Stimulated activated CD4-positive, alpha-beta T cell treated with anti-CD3 and anti-CD28 coated beads, Interleukin-4, amount 100 ng/mL, for 4 hours (primary cell): Measurements from ENCODE around the gene SLC9A9.
"Not testable (repeated sequence)": the region's sequence is repeated elsewhere in the genome, so short reads cannot be mapped to it uniquely, and the experiment has no call there.

Experiments
- DNase-seq, 2 experiments: peaks; one replicate each; pipeline ENCODE4 v3.0.0-alpha.2; 2020

The SLC9A9 gene

DNA sequence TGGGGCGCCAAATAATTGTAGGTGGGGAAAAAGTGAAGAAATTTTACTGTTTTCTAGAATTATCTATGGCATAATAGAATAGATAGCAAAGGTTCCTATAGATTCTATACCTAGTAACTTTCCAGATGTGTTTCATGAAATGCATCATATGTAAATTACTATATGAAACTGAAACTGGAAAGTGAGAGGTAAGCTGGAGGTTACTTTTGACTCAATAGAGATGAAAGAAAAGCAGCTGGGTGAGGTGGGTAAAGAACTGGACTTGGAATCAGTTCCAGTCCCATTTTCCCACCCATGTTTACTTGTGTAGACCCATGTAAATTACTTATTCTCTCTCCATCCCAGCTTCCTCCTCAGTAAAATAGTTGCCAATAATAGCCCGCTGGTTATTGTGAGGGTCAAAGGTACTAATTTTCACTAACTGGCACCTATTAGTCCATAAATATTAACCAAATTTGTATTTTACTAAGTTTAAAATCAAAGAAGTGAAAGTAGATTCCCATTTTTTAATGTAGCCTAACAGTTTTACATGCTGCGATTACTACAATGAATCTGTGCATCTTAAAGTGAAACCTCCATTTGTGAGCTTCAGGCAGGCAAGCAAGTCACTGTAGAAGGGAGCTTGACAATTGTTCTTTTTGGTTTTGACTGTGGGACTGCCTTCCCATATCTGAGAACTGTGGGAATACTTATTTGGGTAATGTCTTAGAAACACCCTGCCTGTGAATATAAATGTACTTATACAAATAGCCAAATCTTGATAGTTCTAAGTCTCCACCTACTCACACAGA lies 312.1 kb downstream of the SLC9A9 start:
- DNase-seq = no peak

DNA sequence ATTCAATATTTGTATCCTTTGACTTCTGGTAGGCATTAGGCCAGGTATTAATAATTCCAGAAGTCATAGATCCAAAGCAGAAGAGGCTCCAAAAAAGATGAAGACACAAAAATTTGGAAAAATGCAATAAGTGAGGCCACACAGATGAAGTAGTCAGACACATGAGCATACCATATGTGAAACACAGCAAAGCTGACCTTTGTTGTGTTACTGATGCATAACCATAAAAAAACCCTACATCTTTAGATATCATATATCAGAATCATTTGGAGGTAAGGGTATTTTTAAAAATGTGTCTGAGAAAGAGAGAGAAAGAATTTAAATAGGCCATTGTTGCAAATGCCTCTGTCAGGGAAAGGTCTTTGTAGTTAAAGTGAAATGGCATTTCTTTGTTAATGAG lies 314.9 kb downstream of the SLC9A9 start:
- no peak for DNase-seq

DNA sequence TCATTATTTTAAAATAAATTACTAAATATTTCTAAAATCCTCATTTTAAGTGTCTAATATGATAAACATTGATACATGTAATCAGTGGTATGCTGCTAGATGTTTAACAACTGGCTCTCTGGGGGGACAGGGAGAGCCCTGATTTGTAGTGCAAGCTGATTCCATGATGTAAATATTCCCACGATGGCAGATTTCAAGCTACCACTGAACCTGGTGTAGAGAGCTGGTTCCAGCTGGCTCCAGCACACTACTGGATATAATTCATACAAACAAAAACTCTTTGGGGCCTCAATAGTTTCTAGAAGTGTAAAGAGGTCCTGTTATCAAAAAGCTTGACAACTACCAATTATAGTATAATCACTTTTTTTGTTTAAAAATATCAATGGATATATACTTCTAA lies 316.2 kb downstream of the SLC9A9 start:
- no peak for DNase-seq

DNA sequence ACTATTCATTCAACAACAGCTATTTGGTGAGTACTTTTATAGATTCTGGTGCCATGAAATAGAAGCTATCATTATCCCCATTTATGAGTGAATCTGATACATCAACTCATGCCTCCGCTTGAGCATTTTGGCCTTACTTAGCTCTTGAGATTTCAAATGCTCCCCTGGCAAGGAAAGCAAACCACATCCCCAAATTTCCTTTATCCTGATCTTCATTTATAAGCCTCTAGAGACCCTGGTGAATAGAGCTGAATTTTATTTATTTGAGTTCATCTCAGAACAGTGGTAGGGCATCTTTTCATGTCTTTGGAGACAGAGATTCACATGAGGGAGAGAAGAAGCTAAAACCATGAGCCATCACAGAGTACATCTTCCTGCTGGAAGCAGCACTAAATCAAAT lies 317.2 kb downstream of the SLC9A9 start:
- DNase-seq = no peak

DNA sequence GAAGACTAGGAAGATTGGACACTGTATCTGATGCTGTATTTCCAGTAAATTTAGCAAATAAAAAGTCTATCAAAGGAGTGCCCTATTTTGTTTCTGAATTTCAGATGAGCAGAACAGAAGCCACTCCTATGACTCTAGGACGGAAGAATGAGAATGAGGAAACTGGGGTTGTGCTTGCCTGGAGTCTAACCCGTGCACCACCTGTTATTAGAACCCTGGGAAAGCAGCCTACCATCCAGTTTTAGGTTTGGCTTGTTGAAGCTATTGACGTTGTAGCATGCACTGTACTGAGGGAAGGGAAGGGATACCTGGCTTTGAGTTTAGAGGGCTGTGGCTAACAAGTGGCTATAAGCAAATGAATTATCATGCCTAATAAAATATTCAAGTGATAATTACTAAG lies 318.5 kb downstream of the SLC9A9 start:
- DNase-seq = no peak

DNA sequence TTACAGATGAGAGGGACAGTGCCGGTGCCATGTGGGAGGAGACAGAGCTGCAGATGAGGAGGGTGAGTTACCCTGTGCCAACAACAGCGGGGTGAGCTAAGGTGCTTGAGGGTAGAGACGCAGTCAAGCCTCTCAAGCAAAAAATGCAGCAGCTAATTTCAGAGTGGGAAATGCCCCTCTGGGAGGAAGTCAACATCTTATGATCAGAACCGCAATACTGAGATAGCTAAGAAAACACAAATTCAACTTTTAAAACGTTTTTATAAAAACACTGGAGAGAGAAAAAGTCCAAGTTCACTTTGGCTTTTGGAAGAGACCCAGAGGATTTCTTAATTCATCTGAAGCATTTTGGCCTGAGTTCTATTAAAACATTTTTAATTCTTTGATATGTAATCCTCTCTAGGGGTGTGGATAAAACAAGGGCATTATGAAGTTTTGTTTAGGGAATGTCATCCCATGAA lies 319.2 kb downstream of the SLC9A9 start:
- no peak for DNase-seq

DNA sequence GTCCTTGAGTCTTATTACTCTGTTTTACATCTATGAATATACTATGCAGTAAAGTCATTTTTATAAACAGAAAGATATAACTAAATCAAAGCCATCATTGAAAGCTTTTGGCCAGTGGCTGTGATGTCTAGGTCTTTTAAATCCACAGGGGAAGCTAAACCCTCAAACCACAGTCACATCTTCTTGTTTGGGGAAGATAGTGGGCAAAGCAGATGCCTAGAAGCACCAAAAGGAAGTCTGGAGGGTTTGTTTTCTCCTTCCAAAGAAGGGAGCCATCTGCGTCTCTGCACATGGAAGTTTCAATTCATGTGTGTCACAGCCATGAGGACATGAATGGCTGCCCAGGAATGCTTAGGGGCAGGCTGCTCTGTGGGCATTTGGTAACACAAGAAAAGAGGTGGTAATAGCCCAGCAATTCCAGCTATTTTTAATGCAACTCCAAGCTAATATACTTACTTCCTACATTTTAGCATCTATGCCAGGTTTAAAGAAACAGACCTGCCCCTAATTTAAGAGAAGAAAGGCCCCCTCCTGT lies 322.2 kb downstream of the SLC9A9 start:
- no peak for DNase-seq

DNA sequence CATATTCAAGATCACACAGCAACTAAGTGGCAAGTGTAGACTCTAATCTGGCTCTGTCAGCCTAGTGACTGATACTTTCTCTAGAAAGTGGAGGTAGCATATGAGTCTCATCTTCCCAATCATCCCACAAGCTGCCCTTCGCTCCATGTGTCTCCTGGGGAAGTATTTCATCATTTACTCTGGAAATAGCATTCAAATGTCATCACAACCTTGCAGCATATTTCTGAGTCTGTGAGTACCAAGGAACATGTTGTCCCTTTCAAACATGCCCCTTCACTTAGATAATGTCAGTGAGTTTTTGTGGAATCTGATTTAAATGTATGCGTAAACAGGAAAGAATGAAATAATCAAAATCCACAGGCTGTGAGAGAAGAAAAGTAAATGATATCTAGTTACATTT lies 322.9 kb downstream of the SLC9A9 start:
- no peak for DNase-seq

DNA sequence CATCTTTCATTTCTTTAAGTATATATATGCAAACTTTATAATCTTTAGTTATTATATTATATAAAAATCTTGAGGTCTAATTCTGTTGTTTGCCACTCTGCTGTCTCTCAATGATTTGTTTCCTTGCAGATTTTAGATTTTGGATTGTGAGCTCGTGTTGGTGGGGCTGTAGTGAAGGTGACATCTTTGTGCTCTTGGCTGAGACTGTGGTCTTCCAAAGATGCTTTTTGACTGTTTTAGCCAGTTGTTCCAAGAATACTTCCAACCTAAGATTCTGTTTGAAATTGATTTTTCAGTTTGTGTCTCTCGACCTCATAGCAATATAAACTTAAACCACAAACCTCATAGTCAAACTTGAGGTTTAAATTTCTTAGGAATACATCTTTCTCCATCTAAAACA lies 326.5 kb downstream of the SLC9A9 start:
- no peak for DNase-seq

DNA sequence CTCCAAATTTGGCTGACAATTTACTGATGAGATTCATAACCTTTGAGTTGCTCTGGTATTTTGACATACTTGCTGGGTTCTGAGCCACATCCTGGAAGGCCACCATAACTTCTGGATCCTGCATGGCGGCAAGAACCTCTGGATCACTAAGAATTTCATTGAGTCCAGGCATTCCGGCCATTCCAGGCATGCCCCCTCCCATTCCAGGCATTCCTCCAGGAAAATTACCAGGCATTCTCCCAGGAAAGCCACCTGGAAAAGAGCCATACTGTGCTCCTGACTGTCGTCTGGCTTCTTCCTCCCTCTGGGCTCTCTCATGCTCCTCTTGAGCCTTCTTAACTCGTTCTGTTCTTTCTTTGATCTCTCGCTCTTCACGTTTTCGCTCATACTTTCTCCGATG lies 331.1 kb downstream of the SLC9A9 start:
- DNase-seq = not testable (repeated sequence)

DNA sequence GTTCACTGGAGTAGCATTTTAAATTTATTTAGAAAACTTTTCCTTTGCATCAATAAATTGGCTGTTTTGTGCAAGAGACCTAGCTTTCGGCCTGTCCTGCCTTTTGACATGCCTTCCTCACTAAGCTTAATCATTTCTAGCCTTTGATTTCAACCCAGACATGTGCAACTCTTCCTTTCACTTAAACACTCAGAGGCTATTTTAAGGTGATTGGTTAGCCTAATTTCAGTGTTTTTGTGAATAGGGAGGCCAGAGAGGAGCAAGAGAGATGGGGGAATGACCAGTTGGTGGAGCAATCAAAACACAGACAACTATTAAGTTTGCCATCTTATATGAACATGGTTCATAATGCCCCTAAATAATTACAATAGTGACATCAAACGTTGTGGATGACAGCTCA lies 333.4 kb downstream of the SLC9A9 start:
- no peak for DNase-seq

DNA sequence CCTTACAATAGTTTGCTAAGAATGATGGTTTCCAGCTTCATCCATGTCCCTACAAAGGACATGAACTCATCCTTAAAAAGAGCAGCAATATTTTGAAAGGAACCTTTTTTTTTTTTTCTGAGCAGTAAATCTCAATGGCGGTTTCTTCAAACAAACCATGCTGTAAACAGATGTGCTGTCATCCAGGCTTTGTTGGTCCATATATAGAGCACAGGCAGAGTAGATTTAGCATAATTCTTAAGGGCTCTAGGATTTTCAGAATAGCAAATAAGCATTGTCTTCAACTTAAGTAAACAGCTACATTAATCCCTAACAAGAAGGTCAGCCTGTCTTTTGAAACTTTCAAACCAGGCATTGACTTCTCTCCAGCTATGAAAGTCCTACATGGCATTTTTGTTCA lies 334.2 kb downstream of the SLC9A9 start:
- no peak for DNase-seq

DNA sequence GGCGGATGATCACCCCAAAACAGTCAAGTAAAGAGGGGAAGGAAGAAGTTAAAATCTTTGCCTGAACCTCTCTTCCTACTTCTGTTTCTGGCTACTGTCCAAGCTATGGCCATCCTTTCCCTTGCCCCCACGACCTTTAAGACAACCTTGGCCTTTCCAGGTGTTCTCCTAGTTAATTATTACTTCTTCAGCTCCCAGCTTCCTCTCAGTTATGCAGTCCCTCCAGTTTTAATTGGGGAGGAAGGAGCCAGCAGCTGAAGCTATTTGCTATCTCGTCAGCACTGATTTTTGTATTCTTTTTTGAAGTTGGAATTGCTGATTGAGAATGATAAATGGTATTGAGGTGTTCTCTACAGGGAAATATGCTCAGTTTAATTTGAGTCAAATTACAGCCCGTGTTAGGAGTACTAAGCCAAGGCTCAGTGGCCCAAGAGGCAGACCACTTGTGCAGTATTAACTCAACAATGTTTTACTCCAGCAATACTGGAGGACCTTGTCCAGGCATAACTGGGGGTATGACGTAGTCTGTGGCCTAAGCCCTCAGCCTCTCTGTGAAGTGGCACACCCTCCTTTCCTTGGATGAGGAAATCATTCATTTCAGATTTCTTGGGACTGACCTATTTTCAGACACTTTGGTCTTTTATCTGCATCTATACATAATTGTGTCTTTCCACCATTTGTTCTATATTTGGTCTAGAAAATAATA lies 336.9 kb downstream of the SLC9A9 start:
- DNase-seq = no peak

DNA sequence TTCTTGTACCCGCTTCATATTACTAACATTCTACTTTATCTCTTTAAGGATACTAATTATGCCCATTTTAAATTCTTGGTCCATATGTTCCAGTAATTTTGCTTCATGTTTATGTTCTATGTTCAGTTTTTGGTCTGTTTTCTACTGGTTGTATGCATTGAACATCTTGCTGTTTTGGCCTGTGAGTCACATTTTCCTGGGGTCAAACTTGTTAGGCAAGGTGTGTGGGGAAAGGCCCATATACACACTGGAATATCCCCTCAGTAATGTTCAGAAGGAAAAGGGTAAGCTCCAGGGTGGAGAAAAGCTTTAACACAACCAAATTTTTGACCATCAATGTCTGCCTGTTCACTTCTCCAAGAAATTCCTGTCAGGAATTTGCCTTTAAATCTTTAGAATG lies 337.7 kb downstream of the SLC9A9 start:
- DNase-seq = no peak

DNA sequence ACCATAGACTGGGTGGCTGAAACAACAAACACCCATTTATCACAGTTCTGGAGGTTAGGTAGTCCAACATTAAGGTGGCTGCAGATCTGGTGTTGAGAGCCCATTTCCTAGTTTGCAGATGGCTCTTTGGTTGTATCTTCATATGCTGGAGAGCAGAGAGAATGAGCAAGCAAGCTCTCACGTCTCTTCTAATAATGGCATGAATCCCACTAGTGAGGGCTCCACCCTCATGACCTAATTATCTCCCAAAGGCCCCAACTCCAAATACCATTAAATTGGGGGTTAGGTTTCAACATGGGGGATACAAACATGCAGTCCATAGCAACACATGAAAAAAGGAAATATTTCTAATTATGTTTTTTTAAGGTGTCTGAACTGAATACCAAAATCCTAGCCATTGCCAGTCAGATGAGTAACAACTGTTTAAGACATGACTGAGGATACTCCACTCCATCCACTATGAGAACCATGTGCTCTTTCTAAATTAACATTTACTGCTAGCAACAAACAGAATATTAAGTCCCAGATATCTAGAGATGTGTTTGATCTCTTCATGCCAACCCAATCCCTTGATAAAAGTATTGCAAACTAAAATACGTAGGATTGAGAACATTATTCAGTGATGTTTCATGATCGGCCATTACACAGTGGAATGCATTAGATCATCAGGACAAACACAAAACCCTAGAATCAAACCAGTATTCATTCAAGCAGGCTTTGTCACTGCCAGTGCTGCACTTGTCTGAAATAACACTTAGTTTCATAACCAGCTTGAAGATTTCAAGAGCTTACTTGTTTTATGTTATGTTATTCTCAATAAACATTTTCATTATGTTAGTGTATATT lies 340.3 kb downstream of the SLC9A9 start:
- no peak for DNase-seq

DNA sequence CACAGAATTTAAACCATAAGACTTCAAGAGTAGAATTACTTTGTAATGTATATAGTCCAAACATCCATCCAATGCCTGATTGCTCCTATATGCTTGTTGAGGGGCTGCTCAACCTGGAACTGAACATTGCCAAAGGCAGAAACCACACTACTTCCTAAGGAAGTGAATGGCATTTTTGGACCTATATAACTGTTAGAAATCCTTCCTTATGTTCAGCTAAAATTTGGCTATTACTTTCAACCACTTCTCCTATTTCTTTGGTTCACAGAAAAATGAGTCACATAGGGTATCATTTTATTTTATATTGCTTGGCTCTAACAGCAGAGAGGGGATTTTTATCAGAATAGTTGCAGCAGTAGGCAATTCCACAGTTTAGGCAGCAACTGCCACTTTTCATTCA lies 342.1 kb downstream of the SLC9A9 start:
- DNase-seq = no peak

DNA sequence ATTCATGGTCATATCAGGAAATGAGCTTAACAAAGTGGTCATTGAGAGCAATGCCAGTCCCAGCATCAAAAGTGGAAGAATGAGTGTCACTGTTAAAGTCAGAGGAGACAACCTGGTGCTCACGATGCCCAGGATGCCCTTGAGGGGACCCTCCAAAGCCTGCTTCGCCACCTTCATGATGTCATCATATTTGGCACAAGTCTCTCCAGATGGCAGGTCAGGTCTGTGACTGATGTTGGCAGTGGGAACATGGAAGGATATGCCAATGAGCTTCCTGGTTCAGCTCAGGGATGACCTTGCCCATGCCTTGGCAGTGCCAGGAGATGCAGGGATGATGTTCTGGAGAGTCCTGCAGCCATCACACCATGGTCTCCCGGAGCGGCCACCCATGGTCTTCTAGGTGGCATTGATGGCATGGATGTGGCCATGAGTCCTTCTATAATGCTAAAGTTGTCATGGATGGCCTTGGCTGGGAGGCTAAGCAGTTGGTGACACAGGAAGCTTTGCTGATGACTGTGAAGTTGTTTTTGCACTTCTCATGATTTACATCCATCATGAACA lies 344.9 kb downstream of the SLC9A9 start:
- DNase-seq = no peak

DNA sequence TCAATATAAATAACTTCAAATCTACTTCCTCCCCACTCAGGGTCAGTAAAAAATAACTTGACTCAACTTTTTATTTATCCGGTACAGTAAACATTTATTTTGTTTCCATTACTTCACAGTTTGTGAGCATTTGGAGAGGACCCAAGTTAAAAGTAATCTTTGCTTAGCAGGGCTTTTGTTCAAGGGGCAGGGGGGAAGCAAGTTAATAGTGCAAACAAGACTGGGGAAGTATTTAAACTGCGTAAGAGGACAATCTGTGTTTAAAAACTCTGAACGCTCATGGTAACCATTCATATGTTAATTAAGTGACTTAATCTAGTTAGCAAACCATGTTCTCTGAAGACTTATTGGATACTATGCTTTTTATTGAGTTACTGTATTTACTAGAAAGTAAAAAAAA lies 346.2 kb downstream of the SLC9A9 start:
- DNase-seq = no peak

DNA sequence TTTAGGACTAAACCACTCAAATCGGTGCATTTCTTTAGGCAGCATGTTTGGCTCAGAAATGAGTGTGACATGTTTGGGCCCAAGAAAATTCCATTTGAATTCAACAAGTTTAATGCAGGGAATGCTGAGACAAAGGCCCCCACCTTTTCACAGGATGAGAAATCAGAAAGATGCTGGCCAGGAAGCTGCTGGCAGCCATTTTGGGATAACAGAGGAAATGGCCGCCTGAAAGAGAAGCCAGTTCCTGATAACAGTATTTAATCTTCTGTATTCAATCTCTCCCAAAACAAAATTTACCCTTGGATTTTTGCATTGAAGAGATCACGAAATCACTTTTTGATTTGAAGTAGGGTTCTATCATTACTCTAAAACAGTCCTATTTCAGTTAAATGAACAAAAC lies 350.9 kb downstream of the SLC9A9 start:
- no peak for DNase-seq

DNA sequence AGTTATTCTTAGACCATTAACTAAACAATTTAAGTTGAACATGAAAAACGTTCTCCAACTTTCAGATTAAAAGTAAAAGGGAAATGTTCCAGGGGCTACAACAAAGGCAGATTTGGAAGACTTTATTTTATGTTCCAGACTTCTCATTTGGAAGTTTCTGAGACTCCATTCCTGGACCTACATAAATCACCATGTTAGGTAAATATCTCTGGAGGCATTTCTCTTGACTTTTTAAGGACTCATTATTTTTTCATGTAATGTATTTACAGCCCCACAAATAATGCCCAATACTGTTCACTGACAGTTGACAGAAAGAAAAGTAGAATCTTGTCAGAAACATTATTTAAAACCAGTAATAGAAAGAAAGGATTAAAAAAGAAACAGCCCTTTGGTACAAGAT lies 352.1 kb downstream of the SLC9A9 start:
- DNase-seq = no peak

DNA sequence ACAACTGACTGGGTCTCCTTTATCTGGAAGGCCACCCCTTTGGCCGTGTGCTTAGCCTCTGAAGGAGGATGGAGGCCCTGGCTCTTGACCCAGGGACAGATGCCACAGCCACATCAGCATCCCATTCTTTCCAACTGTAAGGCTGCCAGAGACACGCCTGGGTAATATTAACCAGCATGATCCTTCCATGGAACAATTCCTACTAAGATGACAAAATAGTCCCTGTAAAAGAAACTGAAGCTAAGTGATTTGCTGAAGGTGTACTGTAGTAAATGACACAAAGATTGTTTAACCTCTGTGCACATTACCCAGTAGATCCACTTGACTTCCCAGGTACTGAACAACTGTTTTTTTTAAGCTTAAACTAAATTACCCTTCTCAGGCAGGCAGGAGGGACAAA lies 352.7 kb downstream of the SLC9A9 start:
- no peak for DNase-seq

DNA sequence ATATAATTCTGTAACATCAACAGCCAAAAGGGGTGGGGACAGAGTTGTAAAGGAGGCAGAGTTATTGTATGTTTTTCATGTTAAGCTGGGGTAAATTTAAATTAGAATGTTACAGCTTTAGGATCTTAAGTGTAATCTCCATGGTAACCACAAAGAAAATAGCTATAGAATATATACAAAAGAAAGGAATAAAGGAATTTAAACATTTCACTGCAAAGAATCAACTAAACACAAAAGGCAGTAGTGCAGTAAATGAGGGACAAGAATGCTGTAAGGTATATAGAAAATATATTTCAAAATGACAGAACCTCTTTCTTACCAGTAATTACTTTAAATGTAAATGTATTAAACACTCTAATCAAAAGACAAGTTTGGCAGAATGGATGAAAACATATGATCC lies 361.7 kb downstream of the SLC9A9 start:
- DNase-seq = no peak
